ENCODE data around the gene OR5A1.
"Not testable (repeated sequence)": the region's sequence is repeated elsewhere in the genome, so short reads cannot be mapped to it uniquely, and the experiment has no call there.

The OR5A1 gene

DNA sequence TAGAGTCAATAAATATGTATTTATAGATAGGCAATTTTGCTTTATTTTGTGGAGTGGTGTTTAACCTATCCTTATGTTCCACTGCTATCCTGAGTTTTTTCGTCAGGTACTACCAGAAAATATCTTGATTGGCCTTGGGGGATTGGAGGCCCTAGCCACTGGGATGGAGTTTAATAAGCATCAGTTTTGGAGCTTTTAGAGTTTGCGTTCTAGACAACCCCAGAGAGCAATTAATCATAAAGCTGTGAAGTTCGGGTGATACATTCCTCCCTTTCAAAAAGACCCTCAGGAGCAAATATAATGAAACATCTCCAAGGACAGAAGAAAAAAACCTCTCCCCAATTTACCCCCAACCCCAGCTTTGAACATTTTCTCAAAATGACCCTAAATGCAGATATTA lies at the start of gene OR5A1:
TSS of gene OR5A1 (plus strand) at position 301 of the 400 bp plus-strand sequence. CDS start 6,700 bp downstream, outside the sequence.
- no peak for DNase-seq

DNA sequence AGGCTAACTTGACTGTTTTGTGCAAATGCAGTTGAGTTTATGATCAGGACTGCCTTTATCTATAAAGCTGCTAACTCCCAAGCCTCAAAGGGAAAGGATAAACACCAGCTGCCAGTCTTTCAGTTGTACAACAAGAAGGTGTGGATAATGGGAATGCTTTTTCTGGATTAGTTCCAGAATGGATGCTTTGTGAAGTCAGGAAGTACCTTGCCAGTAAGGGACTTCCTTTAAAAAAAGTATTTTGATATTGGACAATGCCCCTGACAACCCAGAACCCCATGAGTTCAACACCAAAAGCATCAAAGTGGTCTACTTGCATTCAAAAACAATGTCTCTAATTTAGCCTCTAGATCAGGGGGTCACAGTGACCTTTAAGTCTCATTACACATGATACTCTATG lies 42.1 kb upstream of the OR5A1 start:
- DNase-seq = no peak

DNA sequence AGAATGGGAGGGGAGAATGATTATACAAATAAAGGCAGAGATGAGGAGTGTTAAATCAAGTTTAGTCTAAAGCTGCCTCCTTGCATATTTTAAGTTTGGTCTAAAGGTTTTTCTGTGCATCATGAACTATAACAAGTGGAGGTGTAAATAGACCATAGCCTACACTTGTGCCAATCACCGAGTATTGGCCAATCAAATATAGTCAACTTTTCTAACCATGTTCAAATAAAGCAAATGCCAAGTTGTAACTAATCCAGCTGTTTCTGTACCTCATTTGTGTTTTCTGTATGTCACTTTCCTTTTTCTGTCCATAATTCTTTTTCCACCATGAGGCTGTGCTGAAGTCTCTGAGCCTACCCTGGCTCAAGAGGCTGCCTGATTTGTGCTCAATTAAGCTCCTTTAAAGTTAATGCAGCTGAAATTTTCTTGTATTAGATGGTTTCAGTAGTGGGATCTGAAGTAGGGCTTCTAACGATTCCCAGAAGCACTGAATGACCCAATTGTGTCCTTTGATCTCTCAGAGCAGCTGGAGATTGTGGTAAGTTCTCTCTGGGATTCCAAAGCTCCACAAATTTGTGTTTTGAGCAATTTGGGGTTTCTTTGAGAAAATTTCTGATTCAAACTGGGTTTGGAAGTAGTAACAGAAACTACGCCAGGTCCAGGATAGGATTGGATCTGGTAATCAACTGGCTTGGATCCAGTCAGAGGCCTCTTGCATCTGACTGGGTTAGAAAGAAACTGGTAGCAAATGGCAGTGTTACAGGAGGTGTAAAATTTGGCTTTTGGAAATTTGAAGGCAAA lies 35.6 kb upstream of the OR5A1 start:
- no peak for DNase-seq

DNA sequence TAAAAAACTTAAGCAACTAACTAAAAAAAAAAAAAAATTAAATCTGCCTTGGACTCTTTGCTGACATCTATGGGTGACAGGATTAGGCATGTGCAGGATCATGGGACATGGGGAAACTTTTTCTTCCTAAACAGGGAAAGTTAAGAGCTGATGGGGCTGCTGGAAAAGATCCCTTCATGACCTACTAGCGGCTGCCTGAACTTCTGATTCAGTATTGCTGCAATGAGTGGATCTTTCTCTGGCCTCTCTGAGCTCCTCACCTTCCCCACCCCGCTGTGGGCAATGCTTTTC lies 35.1 kb upstream of the OR5A1 start:
- no peak for DNase-seq

DNA sequence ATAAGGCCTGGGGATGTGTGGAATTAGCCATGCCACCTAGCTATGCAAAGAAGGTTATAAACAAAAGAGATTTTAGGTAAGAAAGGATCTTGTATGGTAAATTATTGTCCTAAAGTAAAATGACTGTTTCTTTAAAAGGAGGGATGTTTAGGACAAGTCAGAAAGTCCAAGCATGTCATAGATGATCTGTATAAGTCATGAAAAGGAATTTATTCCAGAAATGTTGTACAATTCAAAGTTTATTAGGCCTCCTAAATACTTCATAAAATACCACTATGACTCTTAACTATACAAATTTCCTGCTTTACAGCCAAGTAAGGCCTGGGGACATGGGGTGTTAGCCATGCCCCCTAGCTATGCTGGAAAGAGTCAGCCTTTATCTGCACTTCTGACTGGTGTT lies 32.7 kb upstream of the OR5A1 start:
- DNase-seq = no peak

DNA sequence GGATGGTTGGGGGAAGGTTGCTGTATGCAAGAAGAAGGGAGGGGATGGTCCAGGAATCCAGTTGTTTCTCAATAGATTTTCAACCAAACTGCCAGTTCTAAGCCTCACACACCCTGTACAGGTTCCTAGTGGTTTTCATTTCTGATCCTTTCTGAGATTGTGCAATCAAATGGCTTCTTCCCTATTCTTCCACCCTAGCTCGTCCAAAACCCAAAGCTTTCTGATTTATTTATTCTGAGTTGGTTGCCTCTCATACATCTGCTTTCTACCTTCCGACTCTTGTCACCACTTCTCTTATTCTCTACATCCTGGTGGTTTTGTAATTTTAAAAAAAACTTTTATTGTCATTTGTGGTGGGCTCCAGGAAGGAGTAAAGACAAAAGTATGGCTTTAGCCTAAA lies 22.6 kb upstream of the OR5A1 start:
- DNase-seq = no peak

DNA sequence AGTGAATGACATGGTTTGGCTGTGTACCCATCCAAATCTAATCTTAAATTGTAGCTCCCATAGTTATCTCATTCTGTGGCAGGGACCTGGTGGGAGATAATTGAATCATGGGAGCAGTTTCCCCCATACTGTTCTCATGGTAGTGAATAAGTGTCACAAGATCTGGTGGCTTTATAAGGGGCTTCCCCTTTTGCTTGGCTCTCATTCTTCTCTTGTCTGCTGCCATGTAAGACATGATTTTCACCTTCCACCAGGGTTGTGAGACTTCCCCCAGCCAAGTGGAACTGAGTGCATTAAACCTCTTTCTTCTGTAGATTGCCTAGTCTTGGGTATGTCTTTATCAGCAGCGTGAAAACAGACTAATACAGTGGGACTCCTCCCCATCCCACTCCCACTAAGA lies 21.2 kb upstream of the OR5A1 start:
- no peak for DNase-seq

DNA sequence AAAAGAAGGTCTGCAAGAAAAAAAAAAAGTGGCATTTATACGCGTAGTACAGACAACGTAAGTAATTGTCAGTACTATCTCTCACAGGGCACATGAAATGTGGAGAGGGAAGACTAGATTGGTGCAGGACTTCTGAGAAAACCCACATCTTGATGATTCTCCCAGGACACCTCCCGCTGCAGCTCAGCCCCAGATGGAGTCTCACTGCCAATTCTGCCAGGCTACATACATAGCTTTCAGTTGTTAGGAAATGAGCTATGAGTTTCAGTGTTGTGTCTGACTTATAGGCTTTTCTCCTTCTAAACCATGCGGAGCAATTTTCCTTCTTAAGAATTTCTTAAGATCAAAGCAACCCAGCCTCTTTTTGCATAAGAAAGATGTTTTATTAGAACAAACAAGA lies 19.7 kb upstream of the OR5A1 start:
- no peak for DNase-seq

DNA sequence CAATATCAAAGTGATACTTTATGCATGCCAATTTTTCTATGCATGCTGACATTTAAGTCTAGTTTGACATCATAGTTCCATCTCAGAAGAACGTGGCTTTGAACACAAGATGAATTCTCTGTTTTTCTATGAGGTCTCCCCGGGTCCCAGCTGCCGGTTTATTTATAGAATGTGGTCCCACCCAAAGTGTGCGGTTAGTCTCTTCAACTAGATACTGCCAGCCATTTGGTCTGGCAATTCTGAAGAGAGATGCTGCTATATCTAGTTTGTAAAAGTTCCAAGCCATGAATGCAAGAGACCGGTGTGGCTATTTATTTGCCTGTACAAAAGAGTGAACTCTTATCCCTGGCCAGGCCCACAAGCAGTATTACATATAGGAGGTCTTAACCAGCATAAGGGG lies 19.2 kb upstream of the OR5A1 start:
- DNase-seq = no peak

DNA sequence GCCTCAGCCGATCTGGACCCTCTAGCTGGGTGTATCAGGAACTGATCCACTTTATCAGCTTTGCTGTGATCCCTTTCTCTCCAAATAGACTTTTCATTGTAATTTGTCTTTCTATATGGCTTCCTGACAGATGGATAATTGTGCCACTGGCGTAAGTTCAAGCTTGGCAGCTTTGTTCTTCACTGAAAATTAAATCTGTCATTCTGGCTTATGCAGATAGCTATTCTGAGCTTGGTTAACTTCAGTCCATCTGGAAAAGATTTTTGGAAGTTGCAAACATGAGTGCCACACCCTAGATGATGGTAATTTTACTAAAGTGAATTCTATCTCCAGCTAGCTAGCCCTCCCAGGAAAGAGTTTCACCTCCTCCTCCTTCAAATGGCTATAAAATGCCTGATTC lies 18.1 kb upstream of the OR5A1 start:
- no peak for DNase-seq

DNA sequence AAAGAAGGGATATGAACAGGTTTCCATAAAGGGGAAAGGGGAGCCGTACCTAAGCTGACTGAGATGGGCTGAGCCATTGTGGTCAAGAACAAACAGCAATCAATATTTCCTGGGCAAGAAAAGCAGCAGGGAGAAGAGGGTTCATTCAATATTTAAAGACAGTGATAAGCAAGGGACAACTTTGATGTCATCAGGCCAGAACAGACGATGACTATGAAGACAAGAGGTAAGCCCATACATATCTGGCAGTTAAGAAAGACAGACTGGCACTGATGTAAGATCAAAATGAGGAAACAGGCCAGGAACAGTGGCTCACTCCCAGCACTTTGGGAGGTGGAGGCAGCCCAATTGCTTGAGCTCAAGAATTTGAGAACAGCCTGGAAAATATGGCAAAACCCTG lies 12.4 kb upstream of the OR5A1 start:
- no peak for DNase-seq

DNA sequence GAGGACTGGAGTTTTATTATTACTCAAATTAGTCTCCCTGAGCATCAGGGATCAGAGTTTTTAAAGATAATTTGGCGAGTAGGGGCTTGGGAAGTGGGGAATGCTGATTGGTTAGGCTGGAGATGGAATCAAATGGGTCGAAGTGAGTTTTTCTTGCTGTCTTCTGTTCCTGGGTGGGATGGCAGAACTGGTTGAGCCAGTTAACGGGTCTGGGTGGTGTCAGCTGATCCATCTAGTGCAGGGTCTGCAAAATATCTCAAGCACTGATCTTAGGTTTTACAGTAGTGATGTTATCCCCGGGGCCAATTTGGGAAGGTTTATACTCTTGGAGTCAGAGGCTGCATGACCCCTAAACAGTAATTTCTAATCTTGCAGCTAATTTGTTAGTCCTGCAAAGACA lies 11.1 kb upstream of the OR5A1 start:
- no peak for DNase-seq

DNA sequence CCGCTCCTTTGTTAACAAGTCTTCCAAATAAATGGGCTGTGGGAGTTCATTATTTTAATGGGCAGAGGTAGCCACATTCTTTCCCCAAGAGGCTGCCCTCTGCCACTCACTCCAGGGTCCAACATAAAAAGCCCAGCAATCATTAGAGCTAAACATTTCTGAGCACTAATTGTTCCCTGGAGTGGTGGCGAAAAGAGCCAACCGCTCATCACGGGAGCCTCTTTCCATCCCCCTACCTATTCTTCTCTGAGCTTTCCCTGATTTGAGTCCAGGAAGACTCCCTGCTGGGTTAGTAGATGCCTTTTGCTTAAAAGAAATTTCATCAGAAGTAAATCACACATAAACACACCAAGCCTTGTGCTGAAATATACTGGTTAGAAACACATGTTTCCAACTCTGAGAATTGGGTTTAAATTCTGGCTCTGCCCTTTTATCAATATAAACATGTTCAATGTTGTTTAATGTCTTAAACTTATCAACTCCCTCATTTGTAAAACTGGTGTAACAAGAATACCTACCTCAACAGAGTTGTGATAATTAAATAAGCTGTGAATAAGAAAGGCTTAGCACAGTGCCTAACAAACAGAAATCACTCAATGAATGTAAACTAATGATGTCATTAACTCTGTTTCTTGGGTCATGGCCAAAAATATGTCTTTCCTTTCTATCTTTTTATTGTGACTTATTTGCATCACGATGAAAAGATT lies 9.8 kb upstream of the OR5A1 start, which contains the start of gene OR5A2:
TSS of gene OR5A2 (minus strand) at position 53 of the 707 bp plus-strand sequence. CDS start 3,460 bp downstream, outside the sequence.
- no peak for DNase-seq

DNA sequence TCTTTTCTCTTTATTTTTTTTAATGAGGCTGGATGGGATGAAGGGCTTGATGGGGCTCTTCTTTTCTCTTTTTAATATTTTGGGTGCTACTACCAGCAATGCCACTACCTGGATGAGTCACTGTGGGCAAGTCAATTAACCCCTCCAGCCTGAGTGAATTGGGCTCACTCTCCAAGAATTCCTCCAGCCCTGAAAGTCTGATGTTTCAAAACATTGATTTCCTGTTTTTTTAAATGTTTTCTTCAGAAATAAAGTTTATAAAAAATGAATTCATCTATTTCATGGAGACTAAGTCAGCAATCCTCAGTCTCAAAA lies 9.2 kb upstream of the OR5A1 start:
- DNase-seq = no peak

DNA sequence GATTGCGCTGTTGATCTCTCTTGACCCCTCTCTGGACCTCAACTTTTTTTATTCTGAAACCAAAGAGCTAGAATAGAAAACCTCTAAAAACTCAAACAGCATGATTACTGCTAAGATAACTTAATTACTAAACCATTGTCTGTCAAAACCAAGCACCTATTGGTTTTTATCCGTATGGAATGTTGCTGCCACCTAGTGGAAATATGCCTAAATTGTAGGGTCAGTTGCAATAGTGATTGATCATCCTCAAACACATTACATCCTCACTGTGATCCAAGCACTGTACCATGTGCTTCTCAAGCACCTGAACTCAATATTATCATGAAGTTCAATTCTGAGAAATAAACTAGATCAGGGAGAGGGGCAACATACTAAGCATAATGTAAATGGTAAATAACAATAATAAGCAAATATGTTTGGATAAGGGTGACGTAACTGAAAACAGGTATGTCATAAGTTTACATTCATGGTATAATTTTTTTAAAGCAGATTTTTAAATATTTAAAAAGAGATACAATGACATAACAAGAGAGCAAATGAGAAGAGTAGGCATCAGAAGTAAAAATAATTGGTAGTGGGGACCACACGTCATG lies 6.2 kb upstream of the OR5A1 start:
- peak; percentile 25 to 68 for DNase-seq

DNA sequence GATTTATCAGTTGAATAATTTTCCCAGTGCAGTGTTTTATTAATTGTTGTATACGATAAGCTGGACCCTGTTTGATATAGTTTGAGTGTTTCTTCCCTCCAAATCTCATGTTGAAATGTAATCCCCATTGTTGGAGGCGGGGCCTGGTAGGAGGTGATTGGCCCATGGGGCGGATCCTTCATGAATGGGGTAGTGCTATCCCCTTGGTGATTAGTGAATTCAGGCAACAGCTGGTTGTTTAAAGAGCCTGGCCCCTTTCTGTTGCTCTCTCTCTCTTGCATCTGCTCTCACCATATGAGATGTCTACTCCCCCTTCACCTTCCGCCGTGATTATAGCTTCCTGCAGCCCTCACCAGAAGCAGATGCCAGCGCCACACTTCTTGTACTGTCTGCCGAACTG lies 1.5 kb downstream of the OR5A1 start:
- no peak for DNase-seq

DNA sequence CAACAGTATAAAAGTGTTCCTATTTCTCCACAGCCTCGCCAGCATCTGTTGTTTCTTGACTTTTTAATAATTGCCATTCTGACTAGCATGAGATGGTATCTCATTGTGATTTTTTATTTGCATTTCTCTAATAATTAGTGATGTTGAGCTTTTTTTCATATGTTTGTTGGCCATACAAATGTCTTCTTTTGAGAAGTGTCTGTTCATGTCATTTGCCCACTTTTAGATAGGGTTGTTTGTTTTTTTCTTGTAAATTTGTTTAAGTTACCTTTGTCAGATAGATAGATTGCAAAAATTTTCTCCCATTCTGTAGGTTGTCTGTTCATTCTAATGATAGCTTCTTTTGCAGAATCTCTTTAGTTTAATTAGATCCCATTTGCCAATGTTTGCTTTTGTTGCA lies 9.4 kb downstream of the OR5A1 start:
- DNase-seq = not testable (repeated sequence)

DNA sequence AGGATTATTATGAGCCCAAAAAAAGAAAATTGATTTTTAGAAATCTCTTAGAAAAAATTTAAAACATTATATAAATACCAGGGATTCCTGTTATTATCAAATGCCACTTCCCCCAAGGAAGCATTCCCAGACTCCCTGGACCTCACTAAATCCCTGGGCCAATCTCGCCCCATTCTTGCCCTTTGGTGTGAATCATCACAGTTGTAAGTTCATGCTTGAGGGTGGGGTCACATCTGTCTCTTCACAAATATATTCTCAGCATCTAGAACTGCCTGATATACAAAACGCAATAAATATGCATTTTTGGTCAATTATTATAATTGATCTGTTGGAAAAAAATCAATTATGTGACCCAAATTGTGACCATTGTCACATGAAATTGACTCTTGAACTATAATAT lies 12.2 kb downstream of the OR5A1 start:
- no peak for DNase-seq

DNA sequence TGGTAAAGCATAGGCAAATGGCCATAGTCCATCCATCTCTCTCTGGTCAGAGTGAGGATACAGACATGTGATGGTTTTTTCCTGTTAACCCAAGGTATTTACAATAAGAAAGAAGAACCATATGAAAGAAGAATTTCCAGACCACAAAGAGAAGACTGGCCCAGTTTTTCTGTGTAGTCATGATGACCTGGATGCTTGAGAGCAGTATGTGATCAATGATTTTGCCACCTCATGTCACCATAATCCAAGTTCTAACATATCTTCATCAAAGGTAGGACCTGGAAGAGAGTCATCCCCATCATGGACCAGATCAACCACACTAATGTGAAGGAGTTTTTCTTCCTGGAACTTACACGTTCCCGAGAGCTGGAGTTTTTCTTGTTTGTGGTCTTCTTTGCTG lies 20.4 kb downstream of the OR5A1 start, which contains the start of gene OR4D6:
TSS of gene OR4D6 (plus strand) at position 301 of the 400 bp plus-strand sequence. CDS start at position 301, 0 bp downstream.
- no peak for DNase-seq

DNA sequence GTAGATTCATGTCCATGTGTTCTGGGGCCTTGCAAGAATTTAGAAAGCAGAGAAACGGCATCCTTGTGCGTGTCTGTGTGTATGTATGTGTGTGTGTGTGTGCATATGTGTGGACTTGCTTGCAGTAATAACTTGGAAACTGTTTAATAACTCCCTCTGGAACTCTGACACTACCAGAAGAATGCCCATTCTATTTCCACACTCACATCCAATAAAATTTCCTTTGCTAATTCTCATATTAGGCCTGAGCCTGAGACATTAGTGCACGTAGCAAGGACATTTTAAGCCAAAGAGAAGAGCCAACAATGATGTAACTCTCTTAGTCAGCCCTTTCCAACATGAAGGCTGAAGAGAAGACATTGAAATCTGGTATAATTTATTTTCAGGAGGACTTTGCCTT lies 23.6 kb downstream of the OR5A1 start:
- no peak for DNase-seq

DNA sequence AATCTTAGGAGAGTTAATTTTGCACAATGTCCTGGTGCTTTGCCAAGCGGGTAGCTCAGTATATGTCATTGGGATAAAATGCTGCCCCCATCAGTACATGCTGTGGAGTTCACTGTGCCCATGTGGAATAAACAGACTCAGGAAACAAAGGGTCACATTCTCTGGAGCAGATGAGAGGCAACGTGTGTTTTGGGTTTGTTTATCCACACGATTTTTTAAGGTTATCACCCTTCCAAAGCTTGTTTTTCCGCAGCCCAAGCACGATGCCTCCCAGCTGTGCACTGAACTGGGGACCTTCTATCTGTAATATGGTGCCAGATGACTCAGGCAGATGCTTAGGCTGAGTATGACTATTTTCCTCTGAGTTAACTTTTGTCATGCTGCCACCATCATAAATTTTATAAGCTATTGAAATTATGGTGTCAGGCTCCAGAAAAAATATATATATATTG lies 26.9 kb downstream of the OR5A1 start:
- no peak for DNase-seq

DNA sequence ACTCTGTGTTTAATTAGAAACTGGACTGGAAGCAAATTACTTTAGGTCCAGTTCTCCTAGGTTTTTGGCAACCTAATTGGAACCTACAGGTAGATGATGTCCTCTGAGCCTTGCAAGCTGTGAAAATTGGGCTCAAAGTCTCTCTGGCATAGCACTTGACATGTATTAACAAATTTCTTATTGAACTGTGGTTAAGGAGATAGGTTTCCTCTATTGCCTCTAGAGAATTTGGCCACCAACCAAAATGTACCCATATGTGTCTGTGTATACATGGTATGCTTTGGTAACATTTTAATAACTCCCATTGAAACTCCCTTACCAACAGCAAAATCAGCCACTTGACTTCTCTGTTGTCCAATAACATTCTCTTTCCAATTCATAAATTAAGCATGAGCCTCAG lies 36.7 kb downstream of the OR5A1 start, which contains the start of gene OR4D10:
TSS of gene OR4D10 (plus strand) at position 301 of the 400 bp plus-strand sequence. CDS start 4,115 bp downstream, outside the sequence.
- DNase-seq = no peak

DNA sequence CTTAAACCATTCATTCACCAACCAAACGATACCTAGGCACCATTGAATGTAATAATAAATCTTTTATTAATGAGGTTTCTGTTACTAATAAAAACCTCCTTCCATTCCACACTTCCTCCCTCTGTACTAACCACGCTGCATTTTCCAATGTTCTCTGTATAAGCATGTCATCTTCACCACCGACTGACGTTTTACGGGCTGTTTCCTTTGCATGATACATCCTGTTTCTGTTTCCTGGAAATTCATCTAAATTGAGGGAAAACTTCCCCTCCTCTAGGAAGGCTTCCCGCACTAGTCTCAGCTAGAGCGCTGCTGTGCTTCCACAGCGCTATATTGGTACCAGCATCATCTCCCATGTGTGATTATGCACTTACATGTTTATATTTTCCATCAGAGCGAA lies 38.9 kb downstream of the OR5A1 start:
- no peak for DNase-seq

DNA sequence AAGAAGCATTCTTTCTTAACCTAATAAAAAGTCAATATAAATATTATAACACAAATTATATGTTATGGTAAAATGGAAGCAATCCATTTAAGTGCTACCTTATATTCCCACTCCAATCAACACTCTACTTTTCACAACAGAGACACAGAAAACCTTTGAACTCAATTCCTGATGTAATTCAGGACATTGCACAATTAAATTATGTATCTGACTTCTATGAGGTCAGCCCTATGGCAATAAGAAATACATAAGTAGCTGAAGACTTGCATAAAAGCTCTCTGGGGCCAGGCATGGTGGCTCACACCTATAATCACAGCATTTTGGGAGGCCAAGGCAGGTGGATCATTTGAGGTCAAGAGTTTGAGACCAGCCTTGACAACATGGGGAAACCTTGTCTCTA lies 43.6 kb downstream of the OR5A1 start:
- DNase-seq = no peak
